Vagina (tissue), 2 donors: ENCODE measurements around the gene DTD2. TPM values are rescaled to one million over a fixed set of nuclear protein-coding genes. Genes with fewer than 3 reads are reported as not detected.

Source experiments
- DNase-seq, 2 donors: peaks; one replicate each; pipeline ENCODE4 v3.0.0-alpha.2; 2017; ENCODE audit errors: extremely low spot score in 2 of 2
- H3K27ac ChIP-seq: fragments of 200-600 bp; sonication (generic); one replicate; pipeline ENCODE4 v1.5.1; 2019
- H3K27me3 ChIP-seq: fragments of 200-600 bp; sonication (generic); one replicate; pipeline ENCODE4 v1.5.1; 2019
- H3K36me3 ChIP-seq, 2 donors: fragments of 200-600 bp; sonication (generic); one replicate each; pipeline ENCODE4 v1.5.1; 2017 to 2019
- H3K4me1 ChIP-seq: fragments of 200-600 bp; sonication (generic); one replicate; pipeline ENCODE4 v1.5.1; 2019
- H3K4me3 ChIP-seq, 2 donors: fragments of 200-600 bp; sonication (generic); 1 replicate in 1 of 2; 2 replicates in 1 of 2; pipeline ENCODE4 v1.5.1; 2016 to 2019
- H3K9me3 ChIP-seq: fragments of 200-600 bp; sonication (generic); one replicate; pipeline ENCODE4 v1.5.1; 2019
- CTCF ChIP-seq, 3 experiments: fragments of 450-650 bp in 2 of 3; fragments of 200-600 bp in 1 of 3; sonication (generic) in 1 of 3; IDR thresholded peaks; one replicate each; pipeline ENCODE4 v1.5.1; 2017 to 2019; ENCODE audit warnings: antibody characterized with exemption in 3 of 3, mild to moderate bottlenecking in 2 of 3, moderate library complexity in 2 of 3
- POLR2A ChIP-seq, 2 donors: fragments of 450-650 bp; IDR thresholded peaks; one replicate each; pipeline ENCODE4 v1.6.1; 2017; ENCODE audit warnings: antibody characterized with exemption in 2 of 2, mild to moderate bottlenecking in 2 of 2, moderate library complexity in 2 of 2
- POLR2AphosphoS5 ChIP-seq, 2 donors: sonication (generic); formaldehyde crosslinking; IDR thresholded peaks; one replicate each; pipeline ENCODE4 v1.9.0; 2017; ENCODE audit warnings: antibody characterized with exemption in 2 of 2, mild to moderate bottlenecking in 2 of 2, low read depth in 1 of 2; ENCODE audit not compliant: insufficient read depth in 1 of 2
- intact Hi-C: fragments of 100-400 bp; cut with DNase I; formaldehyde crosslinking; loops from one replicate; pipeline ENCODE4 v1.15.1; 2023
- total RNA-seq: library from RNA; depleted of rRNA; stranded (reverse); fragments of >200 nt; gene quantifications from one replicate; pipeline ENCODE4 v1.2.3, GENCODE V29; 2016

Gene DTD2
- total RNA-seq, result 31.7 TPM

DNA sequence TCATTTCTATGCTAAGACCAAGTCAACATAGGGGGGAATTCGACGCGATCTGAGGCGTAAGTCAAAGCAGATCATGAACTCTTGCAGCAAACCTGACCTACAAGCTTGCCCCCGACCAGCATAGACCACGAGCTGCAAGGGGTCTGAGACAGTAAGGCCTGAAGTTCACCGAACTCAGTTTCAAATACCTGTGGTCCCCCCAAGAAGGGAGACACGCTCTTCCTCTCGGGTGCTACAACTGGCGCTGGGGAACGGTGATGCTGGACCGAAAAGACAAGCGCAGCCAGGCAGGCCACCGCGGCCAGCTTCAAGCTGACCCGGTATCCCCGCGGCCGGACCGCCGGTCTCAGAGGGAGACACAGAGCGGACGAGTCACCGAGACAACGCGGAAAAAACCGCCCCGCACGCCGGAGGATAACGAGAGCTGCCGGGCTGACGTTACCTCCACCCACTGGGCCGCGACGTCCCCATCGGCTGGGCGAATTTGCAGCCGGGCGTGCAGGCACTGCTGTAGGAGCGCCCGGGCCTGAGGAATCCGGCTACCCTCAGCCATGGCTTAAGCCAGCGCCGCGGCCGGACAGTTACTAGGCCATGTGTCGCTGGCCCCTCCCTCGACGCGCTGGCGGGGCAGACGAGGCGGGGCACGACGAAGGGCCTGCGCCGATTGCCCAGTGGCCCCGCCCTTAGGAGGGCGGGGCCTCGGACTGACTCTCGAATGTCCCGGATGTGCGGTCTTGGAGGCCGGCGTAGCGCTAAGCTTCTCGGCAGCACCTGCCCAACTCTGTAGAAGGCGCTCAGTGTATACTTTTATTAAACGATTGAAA, at the start of gene DTD2:
Gene DTD2, minus strand, starts transcription at position 666 of the 824 bp plus-strand sequence. Its CDS starts 113 bp downstream, at position 553.
- H3K9me3 ChIP-seq, result no peaks in the 10 kb centered on the region
- intact Hi-C loops, result no loop called here
- TF ChIP-seq CTCF (IDR thresholded peaks at IDR 0.05), result no peak
- peak in 1 of 2 donors; percentile 50 for TF ChIP-seq POLR2A (IDR thresholded peaks at IDR 0.05)
- TF ChIP-seq POLR2AphosphoS5 (IDR thresholded peaks at IDR 0.05; ENCODE audit: insufficient read depth in 1 of 2, low read depth in 1 of 2), result peak; percentile 91 to 92

GRCh38 chr14:31505411-31505810, 48.1 kb upstream of the DTD2 start:
- Histone ChIP-seq H3K27ac (no peak overlapping the region), H3K27me3 (no peaks in the 10 kb centered on the region), H3K36me3 (no peaks in the 10 kb centered on the region), H3K9me3 (no peaks in the 10 kb centered on the region), H3K4me1 (no peaks in the 10 kb centered on the region), H3K4me3 (no peak overlapping the region)
- intact Hi-C loops, result no loop called here
- TF ChIP-seq POLR2A (IDR thresholded peaks at IDR 0.05), result no peak
- TF ChIP-seq POLR2AphosphoS5 (IDR thresholded peaks at IDR 0.05; ENCODE audit: insufficient read depth in 1 of 2, low read depth in 1 of 2), result no peak
- no peak for TF ChIP-seq CTCF (IDR thresholded peaks at IDR 0.05)
- no peak for DNase-seq

More for the DNA sequence above, at the start of gene DTD2:
- Histone ChIP-seq H3K36me3 (peaks cover 0 to 5% of the 10 kb centered on the region in 2 donors), H3K4me1 (peaks cover 28% of the 10 kb centered on the region), H3K27me3 (no peaks in the 10 kb centered on the region), H3K4me3 (peak within 1 kb of the TSS; percentile 77), H3K27ac (peak within 1 kb of the TSS; percentile 78)
- DNase-seq, result peak; percentile 93 to 96

GRCh38 chr14:31501870-31502269, 44.6 kb upstream of the DTD2 start:
- DNase-seq, result no peak
- no peak overlapping the region for H3K4me3 ChIP-seq
- TF ChIP-seq CTCF (IDR thresholded peaks at IDR 0.05) (no peak), POLR2AphosphoS5 (IDR thresholded peaks at IDR 0.05; ENCODE audit: insufficient read depth in 1 of 2, low read depth in 1 of 2) (no peak), POLR2A (IDR thresholded peaks at IDR 0.05) (no peak)
- H3K36me3 ChIP-seq, result no peaks in the 10 kb centered on the region
- no peaks in the 10 kb centered on the region for H3K27me3 ChIP-seq
- H3K9me3 ChIP-seq, result no peaks in the 10 kb centered on the region
- no peaks in the 10 kb centered on the region for H3K4me1 ChIP-seq
- intact Hi-C loops, result no loop called here
- H3K27ac ChIP-seq, result no peak overlapping the region

GRCh38 chr14:31492759-31493498, 35.6 kb upstream of the DTD2 start:
- Histone ChIP-seq H3K36me3 (no peaks in the 10 kb centered on the region), H3K27me3 (no peaks in the 10 kb centered on the region), H3K27ac (no peak overlapping the region), H3K4me3 (no peak overlapping the region), H3K9me3 (no peaks in the 10 kb centered on the region), H3K4me1 (no peaks in the 10 kb centered on the region)
- TF ChIP-seq POLR2A (IDR thresholded peaks at IDR 0.05) (no peak), POLR2AphosphoS5 (IDR thresholded peaks at IDR 0.05; ENCODE audit: insufficient read depth in 1 of 2, low read depth in 1 of 2) (no peak), CTCF (IDR thresholded peaks at IDR 0.05) (no peak)
- DNase-seq, result no peak
- intact Hi-C loops, result no loop called here
